ENCODE results near the gene NOX3.
A peak's percentile ranks its signal among the peaks of the same experiment; 100 is the strongest.
"Not testable (repeated sequence)": the region's sequence is repeated elsewhere in the genome, so short reads cannot be mapped to it uniquely, and the experiment has no call there.

NOX3 gene

DNA sequence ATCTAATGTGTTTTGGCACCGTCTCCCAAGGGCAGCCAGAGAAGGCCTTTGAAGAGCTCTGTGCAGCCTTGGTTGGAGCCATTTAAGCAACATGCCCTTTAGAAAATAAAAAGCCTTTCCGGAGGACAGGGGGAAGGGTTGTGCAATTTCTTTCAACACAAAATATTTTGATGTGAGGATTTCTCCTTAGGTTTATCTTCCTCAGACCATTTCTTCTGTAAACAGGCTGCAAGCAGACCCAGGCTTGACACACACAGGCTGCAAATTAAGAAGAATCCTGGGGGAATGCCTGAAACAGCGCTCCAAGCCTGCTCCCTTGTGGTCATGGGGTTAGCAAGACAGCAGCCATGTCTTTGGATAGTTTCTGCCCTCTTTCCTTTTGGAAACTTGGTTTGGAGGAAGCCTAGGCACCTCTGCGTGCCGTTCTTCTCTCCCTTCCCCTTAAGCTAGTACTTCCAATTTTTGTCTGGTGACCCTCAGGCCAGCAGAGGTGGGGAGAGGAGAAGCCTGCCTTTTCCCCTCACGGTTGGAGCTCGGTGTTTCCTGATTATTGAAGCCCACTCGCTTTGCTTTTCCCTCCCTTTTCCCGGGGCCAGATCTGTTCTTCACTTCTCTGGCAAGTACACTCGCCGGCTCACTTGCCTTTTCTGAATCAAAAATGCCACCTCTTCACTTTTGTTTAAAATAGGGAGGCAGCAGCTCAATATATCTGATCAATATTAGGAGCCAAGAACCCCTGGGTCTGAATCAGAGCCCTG lies 39.6 kb upstream of the NOX3 start:
- TF ChIP-seq, protein P1, sequence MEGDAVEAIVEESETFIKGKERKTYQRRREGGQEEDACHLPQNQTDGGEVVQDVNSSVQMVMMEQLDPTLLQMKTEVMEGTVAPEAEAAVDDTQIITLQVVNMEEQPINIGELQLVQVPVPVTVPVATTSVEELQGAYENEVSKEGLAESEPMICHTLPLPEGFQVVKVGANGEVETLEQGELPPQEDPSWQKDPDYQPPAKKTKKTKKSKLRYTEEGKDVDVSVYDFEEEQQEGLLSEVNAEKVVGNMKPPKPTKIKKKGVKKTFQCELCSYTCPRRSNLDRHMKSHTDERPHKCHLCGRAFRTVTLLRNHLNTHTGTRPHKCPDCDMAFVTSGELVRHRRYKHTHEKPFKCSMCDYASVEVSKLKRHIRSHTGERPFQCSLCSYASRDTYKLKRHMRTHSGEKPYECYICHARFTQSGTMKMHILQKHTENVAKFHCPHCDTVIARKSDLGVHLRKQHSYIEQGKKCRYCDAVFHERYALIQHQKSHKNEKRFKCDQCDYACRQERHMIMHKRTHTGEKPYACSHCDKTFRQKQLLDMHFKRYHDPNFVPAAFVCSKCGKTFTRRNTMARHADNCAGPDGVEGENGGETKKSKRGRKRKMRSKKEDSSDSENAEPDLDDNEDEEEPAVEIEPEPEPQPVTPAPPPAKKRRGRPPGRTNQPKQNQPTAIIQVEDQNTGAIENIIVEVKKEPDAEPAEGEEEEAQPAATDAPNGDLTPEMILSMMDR (IDR thresholded peaks at IDR 0.05; ENCODE audit: extremely low read depth, insufficient read depth, missing control alignments): peak; percentile 10
- DNase-seq (ENCODE audit: low spot score): no peak
- in situ Hi-C loops (cut with MboI; ENCODE audit: low pct_unique_long_range_greater_than_20kb, low sequenced_read_pairs, unreplicated experiment): no loop called here

DNA sequence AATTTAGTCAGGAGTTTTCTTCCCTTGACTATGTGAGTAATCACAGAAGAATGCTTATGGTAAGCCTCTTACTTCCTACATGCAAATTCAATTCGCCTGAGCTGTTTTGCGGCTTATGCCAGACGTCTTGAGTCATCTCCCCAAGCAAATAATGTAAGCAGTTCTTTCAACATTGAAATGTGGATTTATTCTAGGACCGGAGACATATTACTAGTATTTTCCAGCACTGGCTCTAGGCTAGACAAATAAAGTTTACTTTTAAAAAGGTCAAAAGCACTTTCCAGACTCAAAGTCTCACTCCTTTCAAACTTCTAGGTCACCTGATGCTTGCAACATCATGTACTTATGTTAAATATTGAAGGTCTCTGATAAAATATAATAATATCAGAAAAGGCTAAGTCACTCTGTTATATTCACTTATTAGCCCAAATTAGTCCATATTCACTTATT lies 38.1 kb upstream of the NOX3 start:
- in situ Hi-C loops (cut with MboI; ENCODE audit: low pct_unique_long_range_greater_than_20kb, low sequenced_read_pairs, unreplicated experiment): no loop called here
- TF ChIP-seq, protein P1 (IDR thresholded peaks at IDR 0.05; ENCODE audit: extremely low read depth, insufficient read depth, missing control alignments): no peak
- peak; percentile 17 for DNase-seq (ENCODE audit: low spot score)

DNA sequence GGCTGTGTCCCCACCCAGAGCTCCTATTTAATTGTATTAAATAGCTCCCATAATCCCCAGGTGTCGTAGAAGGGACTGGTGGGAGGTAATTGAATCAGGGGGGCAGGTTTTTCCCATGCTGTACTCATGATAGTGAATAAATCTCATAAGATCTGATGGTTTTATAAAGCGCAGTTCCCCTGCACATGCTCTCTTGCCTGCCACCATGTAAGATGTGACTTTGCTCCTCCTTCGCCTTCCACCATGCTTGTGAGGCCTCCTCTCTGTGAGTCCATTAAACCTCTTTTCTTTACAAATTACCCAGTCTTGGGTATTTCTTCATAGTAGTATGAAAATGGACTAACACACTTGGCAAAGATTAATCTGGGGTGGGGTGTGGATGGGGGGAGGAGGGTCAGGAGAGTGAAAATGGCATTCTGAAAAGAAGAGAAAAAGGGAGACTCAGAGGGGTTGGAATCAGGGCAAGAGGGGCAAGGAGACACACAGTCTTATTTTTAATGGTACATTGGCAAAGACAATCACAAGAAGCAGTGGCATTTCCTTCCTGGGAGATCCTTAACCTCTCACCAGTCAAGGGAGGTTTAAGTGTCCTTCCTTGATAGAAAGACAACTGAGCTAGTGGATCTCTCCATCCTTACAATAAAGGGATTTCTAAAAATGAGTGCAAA lies 37.5 kb upstream of the NOX3 start:
- no peak for DNase-seq (ENCODE audit: low spot score)
- TF ChIP-seq, protein P1 (IDR thresholded peaks at IDR 0.05; ENCODE audit: extremely low read depth, insufficient read depth, missing control alignments): no peak
- in situ Hi-C loops (cut with MboI; ENCODE audit: low pct_unique_long_range_greater_than_20kb, low sequenced_read_pairs, unreplicated experiment): no loop called here

DNA sequence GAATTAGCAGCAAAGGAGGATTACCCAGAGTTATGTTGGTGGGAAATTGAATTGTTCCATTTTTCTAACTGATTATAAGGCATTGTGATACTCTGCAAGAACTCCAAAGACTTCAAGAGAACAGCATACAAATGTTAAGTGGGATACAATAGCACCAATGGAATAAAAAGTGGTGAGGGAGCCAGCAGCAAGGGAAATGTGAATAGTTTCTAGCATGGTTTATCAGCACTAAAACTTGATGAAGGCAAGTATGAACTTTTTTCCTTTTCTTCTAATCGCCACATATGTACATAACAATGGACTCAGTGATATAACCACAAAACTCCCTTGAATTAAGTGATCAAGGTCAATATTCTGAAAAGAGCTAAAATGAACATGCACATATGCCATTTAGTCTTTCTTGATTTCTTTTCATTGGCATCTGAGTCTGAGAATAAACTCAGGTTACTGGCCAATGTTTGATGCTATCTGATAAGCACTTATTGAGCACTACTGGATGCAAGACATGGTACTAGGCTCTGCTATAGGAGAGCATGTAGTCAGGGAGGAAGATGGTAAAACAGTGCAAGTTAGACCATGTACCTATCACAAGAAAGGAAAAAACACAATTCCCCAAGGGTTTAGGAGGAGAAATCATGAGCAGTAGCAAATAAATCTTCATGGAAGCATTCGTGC lies 36.6 kb upstream of the NOX3 start:
- DNase-seq (ENCODE audit: low spot score): no peak
- in situ Hi-C loops (cut with MboI; ENCODE audit: low pct_unique_long_range_greater_than_20kb, low sequenced_read_pairs, unreplicated experiment): no loop called here
- TF ChIP-seq, protein P1 (IDR thresholded peaks at IDR 0.05; ENCODE audit: extremely low read depth, insufficient read depth, missing control alignments): no peak

DNA sequence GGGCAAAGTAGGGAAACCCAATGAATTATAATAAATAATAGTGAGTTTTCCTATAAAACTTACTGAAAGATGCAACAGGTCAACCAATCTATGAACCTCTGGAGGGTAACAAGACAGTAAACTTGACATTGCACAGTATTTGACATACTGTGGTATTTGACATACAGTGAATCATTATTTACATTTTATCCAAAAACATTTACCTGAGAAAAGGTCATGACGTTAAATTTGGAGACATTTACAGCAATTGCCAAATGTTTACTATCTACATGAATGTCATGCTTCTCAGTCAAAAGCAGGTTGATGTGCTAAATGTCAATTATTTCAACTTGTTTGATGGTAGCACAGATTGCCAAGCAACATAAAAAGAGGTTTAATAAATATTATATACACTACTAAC lies 35.8 kb upstream of the NOX3 start:
- in situ Hi-C loops (cut with MboI; ENCODE audit: low pct_unique_long_range_greater_than_20kb, low sequenced_read_pairs, unreplicated experiment): no loop called here
- no peak for DNase-seq (ENCODE audit: low spot score)
- TF ChIP-seq, protein P1 (IDR thresholded peaks at IDR 0.05; ENCODE audit: extremely low read depth, insufficient read depth, missing control alignments): no peak

DNA sequence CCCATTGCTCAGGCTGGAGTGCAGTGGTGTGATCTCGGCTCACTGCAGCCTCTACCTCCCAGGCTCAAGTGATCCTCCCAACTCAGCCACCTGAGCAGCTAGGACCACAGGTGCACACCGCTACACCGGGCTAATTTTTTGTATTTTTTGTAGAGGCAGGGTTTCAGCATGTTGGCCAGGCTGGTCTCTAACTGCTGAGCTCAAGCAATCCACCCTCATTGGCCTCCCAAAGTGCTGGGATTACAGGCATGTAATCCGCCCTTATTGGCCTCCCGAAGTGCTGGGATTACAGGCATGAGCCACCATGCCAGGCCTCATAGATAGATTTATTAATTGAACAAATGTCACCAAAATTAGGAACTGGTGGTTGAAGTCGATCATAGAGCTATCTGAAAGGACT lies 32.6 kb upstream of the NOX3 start:
- in situ Hi-C loops (cut with MboI; ENCODE audit: low pct_unique_long_range_greater_than_20kb, low sequenced_read_pairs, unreplicated experiment); DNase-seq (ENCODE audit: low spot score): not testable (repeated sequence)
